HEK293 (cell line): ENCODE measurements around the gene HNRNPK.

Experiments used
- CTCF ChIA-PET: fragments of 350-600 bp; formaldehyde crosslinking; extraction: SDS; loops from one replicate; lab custom pipeline; 2021; ENCODE audit warnings: antibody characterized with exemption; lab: Yijun Ruan, JAX
- POLR2A ChIA-PET: fragments of 300-600 bp; formaldehyde crosslinking; extraction: SDS; loops from one replicate; lab custom pipeline; 2020; ENCODE audit warnings: antibody characterized with exemption, inconsistent platforms; lab: Yijun Ruan, JAX
- H3K27ac ChIP-seq: fragments of 200-500 bp; sonication (Bioruptor generic); 2 replicates; pipeline ENCODE4 v1.5.1; 2014; ENCODE audit warnings: low read depth, low read length, control low read depth, inconsistent platforms; ENCODE audit errors: extremely low read depth
- H3K36me3 ChIP-seq, 2 experiments: fragments of 200-500 bp in 1 of 2; sonication (Bioruptor generic) in 1 of 2; 1 replicate in 1 of 2; 2 replicates in 1 of 2; pipeline ENCODE4 v1.5.1; 2014 to 2017; ENCODE audit warnings: inconsistent platforms in 2 of 2, low read length in 2 of 2; ENCODE audit not compliant: control insufficient read depth in 2 of 2, insufficient read depth in 1 of 2
- H3K4me1 ChIP-seq: fragments of 200-500 bp; sonication (Bioruptor generic); 2 replicates; pipeline ENCODE4 v1.5.1; 2014; ENCODE audit warnings: mild to moderate bottlenecking, low read length, inconsistent platforms; ENCODE audit not compliant: control insufficient read depth, insufficient read depth
- H3K4me3 ChIP-seq: 2 replicates; pipeline ENCODE4 v1.5.1; 2011; ENCODE audit warnings: low read depth, mild to moderate bottlenecking, control low read depth, low read length, moderate library complexity
- H3K9me3 ChIP-seq: fragments of 200-500 bp; sonication (Bioruptor generic); 2 replicates; pipeline ENCODE4 v1.5.1; 2014; ENCODE audit warnings: low read depth, low read length, inconsistent platforms; ENCODE audit not compliant: control insufficient read depth, insufficient read depth
- GLI4 ChIP-seq: fragments of 450-650 bp; formaldehyde crosslinking; IDR thresholded peaks from 2 replicates; pipeline ENCODE4 v1.5.1; 2016; ENCODE audit warnings: missing biosample characterization, missing genetic modification characterization
- GLIS1 ChIP-seq: fragments of 450-650 bp; formaldehyde crosslinking; IDR thresholded peaks from 2 replicates; pipeline ENCODE4 v1.5.1; 2016; ENCODE audit warnings: missing biosample characterization, missing genetic modification characterization
- INSM2 ChIP-seq: fragments of 450-650 bp; formaldehyde crosslinking; IDR thresholded peaks from 2 replicates; pipeline ENCODE4 v1.5.1; 2016; ENCODE audit warnings: missing biosample characterization, missing genetic modification characterization
- KLF10 ChIP-seq: fragments of 450-650 bp; IDR thresholded peaks from 2 replicates; pipeline ENCODE4 v1.5.1; 2018; ENCODE audit warnings: missing biosample characterization, mild to moderate bottlenecking, missing genetic modification characterization
- MZF1 ChIP-seq: fragments of 450-650 bp; formaldehyde crosslinking; IDR thresholded peaks from 2 replicates; pipeline ENCODE4 v1.5.1; 2017; ENCODE audit warnings: missing biosample characterization, missing genetic modification characterization, borderline replicate concordance
- OSR2 ChIP-seq: fragments of 450-650 bp; formaldehyde crosslinking; IDR thresholded peaks from 2 replicates; pipeline ENCODE4 v1.5.1; 2016; ENCODE audit warnings: missing biosample characterization, missing genetic modification characterization
- ZBTB8A ChIP-seq: fragments of 450-650 bp; formaldehyde crosslinking; IDR thresholded peaks from 2 replicates; pipeline ENCODE4 v1.5.1; 2016; ENCODE audit warnings: missing biosample characterization, missing genetic modification characterization
- ZEB2 ChIP-seq: fragments of 450-650 bp; formaldehyde crosslinking; IDR thresholded peaks from 2 replicates; pipeline ENCODE4 v1.5.1; 2016; ENCODE audit warnings: missing biosample characterization, missing genetic modification characterization
- ZFP69B ChIP-seq: fragments of 450-650 bp; formaldehyde crosslinking; IDR thresholded peaks from 2 replicates; pipeline ENCODE4 v1.5.1; 2016; ENCODE audit warnings: missing biosample characterization, missing genetic modification characterization
- ZNF10 ChIP-seq: fragments of 450-650 bp; formaldehyde crosslinking; IDR thresholded peaks from 2 replicates; pipeline ENCODE4 v1.5.1; 2017; ENCODE audit warnings: missing biosample characterization, missing genetic modification characterization
- ZNF132 ChIP-seq: fragments of 450-650 bp; formaldehyde crosslinking; IDR thresholded peaks from 2 replicates; pipeline ENCODE4 v1.5.1; 2017; ENCODE audit warnings: missing biosample characterization, missing genetic modification characterization, borderline replicate concordance
- ZNF138 ChIP-seq: fragments of 450-650 bp; formaldehyde crosslinking; IDR thresholded peaks from 2 replicates; pipeline ENCODE4 v1.5.1; 2016; ENCODE audit warnings: missing biosample characterization, missing genetic modification characterization, borderline replicate concordance
- ZNF140 ChIP-seq: fragments of 450-650 bp; formaldehyde crosslinking; IDR thresholded peaks from 2 replicates; pipeline ENCODE4 v1.5.1; 2016; ENCODE audit warnings: missing biosample characterization, missing genetic modification characterization
- ZNF211 ChIP-seq: fragments of 450-650 bp; formaldehyde crosslinking; IDR thresholded peaks from 2 replicates; pipeline ENCODE4 v1.5.1; 2016; ENCODE audit warnings: low read depth, missing biosample characterization, missing genetic modification characterization
- ZNF239 ChIP-seq: fragments of 450-650 bp; formaldehyde crosslinking; IDR thresholded peaks from 2 replicates; pipeline ENCODE4 v1.5.1; 2016; ENCODE audit warnings: missing biosample characterization, missing genetic modification characterization
- ZNF311 ChIP-seq: fragments of 450-650 bp; formaldehyde crosslinking; IDR thresholded peaks from 2 replicates; pipeline ENCODE4 v1.5.1; 2017; ENCODE audit warnings: missing biosample characterization, missing genetic modification characterization, borderline replicate concordance
- ZNF324 ChIP-seq: fragments of 450-650 bp; formaldehyde crosslinking; IDR thresholded peaks from 2 replicates; pipeline ENCODE4 v1.5.1; 2016; ENCODE audit warnings: missing biosample characterization, missing genetic modification characterization
- ZNF404 ChIP-seq: fragments of 450-650 bp; formaldehyde crosslinking; IDR thresholded peaks from 2 replicates; pipeline ENCODE4 v1.5.1; 2017; ENCODE audit warnings: missing biosample characterization, missing genetic modification characterization
- ZNF423 ChIP-seq: fragments of 450-650 bp; formaldehyde crosslinking; IDR thresholded peaks from 2 replicates; pipeline ENCODE4 v1.5.1; 2016; ENCODE audit warnings: missing biosample characterization, missing genetic modification characterization
- ZNF555 ChIP-seq: fragments of 450-650 bp; formaldehyde crosslinking; conservative IDR thresholded peaks from 2 replicates; pipeline ENCODE4 v1.5.1; 2017; ENCODE audit warnings: missing biosample characterization, mild to moderate bottlenecking, missing genetic modification characterization, inconsistent platforms
- ZNF560 ChIP-seq: fragments of 450-650 bp; formaldehyde crosslinking; IDR thresholded peaks from 2 replicates; pipeline ENCODE4 v1.5.1; 2017; ENCODE audit warnings: missing biosample characterization, missing genetic modification characterization, borderline replicate concordance
- ZNF561 ChIP-seq: fragments of 450-650 bp; IDR thresholded peaks from 2 replicates; pipeline ENCODE4 v1.5.1; 2018; ENCODE audit warnings: missing biosample characterization, missing genetic modification characterization, borderline replicate concordance
- ZNF600 ChIP-seq: fragments of 450-650 bp; formaldehyde crosslinking; IDR thresholded peaks from 2 replicates; pipeline ENCODE4 v1.5.1; 2016; ENCODE audit warnings: missing biosample characterization, missing genetic modification characterization
- ZNF623 ChIP-seq: fragments of 450-650 bp; formaldehyde crosslinking; IDR thresholded peaks from 2 replicates; pipeline ENCODE4 v1.5.1; 2016; ENCODE audit warnings: missing biosample characterization, missing genetic modification characterization
- ZNF626 ChIP-seq: fragments of 450-650 bp; sonication (Bioruptor Pico); formaldehyde crosslinking; IDR thresholded peaks from 2 replicates; pipeline ENCODE4 v1.5.1; 2018; ENCODE audit warnings: missing biosample characterization, missing genetic modification characterization, inconsistent platforms
- ZNF707 ChIP-seq: fragments of 450-650 bp; formaldehyde crosslinking; IDR thresholded peaks from 2 replicates; pipeline ENCODE4 v1.5.1; 2016; ENCODE audit warnings: missing biosample characterization, missing genetic modification characterization
- ZXDB ChIP-seq: fragments of 450-650 bp; formaldehyde crosslinking; IDR thresholded peaks from 2 replicates; pipeline ENCODE4 v1.5.1; 2016; ENCODE audit warnings: missing biosample characterization, missing genetic modification characterization
- TF ChIP-seq, protein P1 (sequence below): fragments of 450-650 bp; formaldehyde crosslinking; IDR thresholded peaks from 2 replicates; pipeline ENCODE4 v1.5.1; 2016; ENCODE audit warnings: missing biosample characterization, missing genetic modification characterization
- TF ChIP-seq, protein P2 (sequence below): fragments of 450-650 bp; formaldehyde crosslinking; IDR thresholded peaks from 2 replicates; pipeline ENCODE4 v1.5.1; 2016; ENCODE audit warnings: missing biosample characterization, missing genetic modification characterization

HNRNPK gene

DNA sequence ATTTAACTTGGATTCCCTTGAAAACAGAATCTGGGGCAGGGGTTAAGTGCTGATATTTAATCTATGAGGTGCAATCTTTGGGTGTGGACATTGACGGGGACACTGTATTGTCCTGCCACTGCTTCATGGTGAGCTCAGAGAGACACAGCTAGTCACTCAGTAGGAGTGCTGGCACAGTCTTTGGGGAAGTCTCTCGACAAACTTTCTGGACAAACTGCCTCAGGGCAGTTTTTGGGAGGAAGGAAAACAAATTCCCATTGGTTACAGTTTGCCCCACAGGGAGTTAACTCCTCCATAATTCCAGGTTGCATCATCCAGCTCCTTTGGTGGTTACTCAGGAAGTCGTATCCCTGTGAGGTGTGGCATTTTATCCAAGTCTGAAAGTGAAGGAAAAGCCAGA is 17.9 kb downstream of the HNRNPK start (continued):
- TF ChIP-seq ZNF600 (tag by site-specific recombination) (0 out of 2 replicates have a peak, but pooled peaks have one; percentile 20), ZNF211 (tag by site-specific recombination) (no peak), ZFP69B (tag by site-specific recombination) (no peak), ZBTB8A (tag by site-specific recombination) (no peak), ZNF560 (tag by site-specific recombination) (no peak), ZNF561 (tag by site-specific recombination) (peak; percentile 76; the same call in 1 of the 2 replicates), ZNF324 (tag by site-specific recombination) (0 out of 2 replicates have a peak, but pooled peaks have one; percentile 53), ZNF140 (no peak), OSR2 (peak; percentile 50; the same call in 1 of the 2 replicates), KLF10 (0 out of 2 replicates have a peak, but pooled peaks have one; percentile 42), ZNF423 (tag by site-specific recombination) (peak; percentile 30; the same call in 1 of the 2 replicates), ZEB2 (tag by site-specific recombination) (peak; percentile 52; the same call in 1 of the 2 replicates)
- TF ChIP-seq, protein P1, sequence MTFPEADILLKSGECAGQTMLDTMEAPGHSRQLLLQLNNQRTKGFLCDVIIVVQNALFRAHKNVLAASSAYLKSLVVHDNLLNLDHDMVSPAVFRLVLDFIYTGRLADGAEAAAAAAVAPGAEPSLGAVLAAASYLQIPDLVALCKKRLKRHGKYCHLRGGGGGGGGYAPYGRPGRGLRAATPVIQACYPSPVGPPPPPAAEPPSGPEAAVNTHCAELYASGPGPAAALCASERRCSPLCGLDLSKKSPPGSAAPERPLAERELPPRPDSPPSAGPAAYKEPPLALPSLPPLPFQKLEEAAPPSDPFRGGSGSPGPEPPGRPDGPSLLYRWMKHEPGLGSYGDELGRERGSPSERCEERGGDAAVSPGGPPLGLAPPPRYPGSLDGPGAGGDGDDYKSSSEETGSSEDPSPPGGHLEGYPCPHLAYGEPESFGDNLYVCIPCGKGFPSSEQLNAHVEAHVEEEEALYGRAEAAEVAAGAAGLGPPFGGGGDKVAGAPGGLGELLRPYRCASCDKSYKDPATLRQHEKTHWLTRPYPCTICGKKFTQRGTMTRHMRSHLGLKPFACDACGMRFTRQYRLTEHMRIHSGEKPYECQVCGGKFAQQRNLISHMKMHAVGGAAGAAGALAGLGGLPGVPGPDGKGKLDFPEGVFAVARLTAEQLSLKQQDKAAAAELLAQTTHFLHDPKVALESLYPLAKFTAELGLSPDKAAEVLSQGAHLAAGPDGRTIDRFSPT (tag by site-specific recombination): no peak

GRCh38 chr9:83960991-83961390 is 19.0 kb downstream of the HNRNPK start:
- ChIA-PET CTCF (interaction anchor here (1.8 kb wide), 1 partner anchor 211 kb away, joined by 4 read pairs; no protein-coding TSS in a partner anchor), POLR2A (interaction anchor here (0.9 to 5.6 kb wide), 2 partner anchors 11 to 18 kb away, joined by 3 to 57 read pairs; partner anchors contain the start of genes HNRNPK and RMI1)
- Histone ChIP-seq H3K4me3 (no peak overlapping the region), H3K4me1 (no peaks in the 10 kb centered on the region), H3K36me3 (no peaks in the 10 kb centered on the region), H3K27ac (no peak overlapping the region), H3K9me3 (no peaks in the 10 kb centered on the region)
- TF ChIP-seq ZNF311: no peak
- no peak for TF ChIP-seq ZNF623 (tag by site-specific recombination)
- TF ChIP-seq ZNF239 (tag by site-specific recombination): no peak
- no peak for TF ChIP-seq ZNF138 (tag by site-specific recombination)
- no peak for TF ChIP-seq ZNF324 (tag by site-specific recombination)
- TF ChIP-seq INSM2: no peak
- no peak for TF ChIP-seq ZNF707 (tag by site-specific recombination)
- no peak for TF ChIP-seq GLI4 (tag by site-specific recombination)
- TF ChIP-seq MZF1 (tag by site-specific recombination): no peak

DNA sequence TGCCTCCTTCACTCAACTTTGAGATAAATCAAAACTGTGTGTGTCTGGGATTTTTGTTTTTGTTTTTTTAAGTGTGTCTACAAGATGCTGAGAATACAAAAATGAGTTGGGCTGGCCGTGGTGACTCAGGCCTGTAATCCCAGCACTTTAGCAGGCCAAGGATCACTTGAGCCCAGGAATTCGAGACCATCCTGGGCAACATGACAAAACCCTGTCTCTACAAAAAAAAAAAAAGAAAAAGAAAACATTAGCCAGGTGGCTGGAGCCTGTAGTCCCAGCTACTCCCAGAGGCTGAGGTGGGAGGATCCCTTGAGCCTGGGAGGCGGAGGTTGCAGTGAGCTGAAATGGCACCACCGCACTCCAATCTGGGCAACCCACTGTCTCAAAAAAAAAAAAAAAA is 21.0 kb downstream of the HNRNPK start:
- ChIA-PET POLR2A (interaction anchor here (0.6 to 1.6 kb wide), 6 partner anchors 18 to 1419 kb away, joined by 3 to 7 read pairs (median 3); partner anchors contain the start of genes HNRNPK and RMI1), CTCF (interaction anchor here (0.7 to 1.3 kb wide), 3 partner anchors 215 to 302 kb away, joined by 3 to 5 read pairs (median 3); no protein-coding TSS in a partner anchor)
- Histone ChIP-seq H3K9me3 (no peaks in the 10 kb centered on the region), H3K4me1 (no peaks in the 10 kb centered on the region), H3K4me3 (no peak overlapping the region), H3K27ac (no peak overlapping the region), H3K36me3 (peaks cover 3 to 6% of the 10 kb centered on the region in 2 experiments; a peak in 2 of 3 replicates)
- TF ChIP-seq ZNF555 (tag by site-specific recombination) (no peak), ZNF132 (no peak), ZXDB (tag by site-specific recombination) (peak; percentile 35; the same call in 1 of the 2 replicates), ZNF311 (no peak), ZNF10 (tag by site-specific recombination) (peak; percentile 54; the same call in 1 of the 2 replicates), ZNF404 (tag by site-specific recombination) (no peak), ZNF626 (tag by site-specific recombination) (no peak), GLIS1 (tag by site-specific recombination) (0 out of 2 replicates have a peak, but pooled peaks have one; percentile 10)
- TF ChIP-seq, protein P2, sequence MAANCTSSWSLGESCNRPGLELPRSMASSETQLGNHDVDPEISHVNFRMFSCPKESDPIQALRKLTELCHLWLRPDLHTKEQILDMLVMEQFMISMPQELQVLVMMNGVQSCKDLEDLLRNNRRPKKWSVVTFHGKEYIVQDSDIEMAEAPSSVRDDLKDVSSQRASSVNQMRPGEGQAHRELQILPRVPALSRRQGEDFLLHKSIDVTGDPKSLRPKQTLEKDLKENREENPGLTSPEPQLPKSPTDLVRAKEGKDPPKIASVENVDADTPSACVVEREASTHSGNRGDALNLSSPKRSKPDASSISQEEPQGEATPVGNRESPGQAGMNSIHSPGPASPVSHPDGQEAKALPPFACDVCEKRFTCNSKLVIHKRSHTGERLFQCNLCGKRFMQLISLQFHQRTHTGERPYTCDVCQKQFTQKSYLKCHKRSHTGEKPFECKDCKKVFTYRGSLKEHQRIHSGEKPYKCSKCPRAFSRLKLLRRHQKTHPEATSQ: no peak
